PFSK-1 (cell line): ENCODE measurements around the gene ATG16L2.

ENCODE experiments used
- FOXP2 ChIP-seq: optimal IDR thresholded peaks from 2 replicates; pipeline ENCODE3; 2011; ENCODE audit warnings: borderline replicate concordance, control low read depth, inconsistent platforms; ENCODE audit not compliant: insufficient read depth; ENCODE audit errors: extremely low read length, extremely low read depth
- POLR2AphosphoS5 ChIP-seq: IDR thresholded peaks from 2 replicates; pipeline ENCODE4 v1.6.1; 2012; ENCODE audit warnings: low read depth, mild to moderate bottlenecking, control low read depth, low read length, moderate library complexity
- SIN3A ChIP-seq: IDR thresholded peaks from 2 replicates; pipeline ENCODE4 v1.6.1; 2012; ENCODE audit warnings: mild to moderate bottlenecking, low read length, moderate library complexity, borderline replicate concordance; ENCODE audit not compliant: insufficient read depth
- TAF1 ChIP-seq: IDR thresholded peaks from 2 replicates; pipeline ENCODE4 v1.6.1; 2012; ENCODE audit warnings: low read length, control low read depth, borderline replicate concordance; ENCODE audit not compliant: insufficient read depth
- TF ChIP-seq, protein P1 (sequence below), 2 experiments: IDR thresholded peaks; 2 replicates each; pipeline versions ENCODE4 v1.6.1 to v1.8.0; 2011 to 2012; ENCODE audit warnings: low read depth in 2 of 2, low read length in 2 of 2, control low read depth in 1 of 2, inconsistent platforms in 1 of 2, mild to moderate bottlenecking in 1 of 2, moderate library complexity in 1 of 2; ENCODE audit not compliant: insufficient read depth in 1 of 2

DNA sequence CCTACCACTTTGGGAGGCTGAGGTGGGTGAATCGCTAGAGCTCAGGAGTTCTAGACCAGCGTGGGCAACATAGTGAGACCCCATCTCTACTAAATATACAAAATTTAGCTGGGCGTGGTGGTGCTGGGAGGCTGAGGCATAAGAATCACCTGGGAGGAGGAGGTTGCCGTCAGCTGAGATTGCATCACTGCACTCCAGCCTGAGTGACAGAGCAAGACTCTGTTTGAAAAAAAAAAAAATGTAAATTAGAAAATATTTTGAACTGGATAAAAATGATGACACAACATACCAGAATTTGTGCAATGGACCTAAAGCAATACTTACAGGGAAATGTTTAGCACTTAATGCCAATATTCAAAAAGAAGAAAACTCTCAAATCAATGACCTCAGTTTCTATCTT lies 46.4 kb downstream of the ATG16L2 start:
- TF ChIP-seq POLR2AphosphoS5 (no peak), TAF1 (no peak), SIN3A (no peak), FOXP2 (no peak)
- TF ChIP-seq, protein P1, sequence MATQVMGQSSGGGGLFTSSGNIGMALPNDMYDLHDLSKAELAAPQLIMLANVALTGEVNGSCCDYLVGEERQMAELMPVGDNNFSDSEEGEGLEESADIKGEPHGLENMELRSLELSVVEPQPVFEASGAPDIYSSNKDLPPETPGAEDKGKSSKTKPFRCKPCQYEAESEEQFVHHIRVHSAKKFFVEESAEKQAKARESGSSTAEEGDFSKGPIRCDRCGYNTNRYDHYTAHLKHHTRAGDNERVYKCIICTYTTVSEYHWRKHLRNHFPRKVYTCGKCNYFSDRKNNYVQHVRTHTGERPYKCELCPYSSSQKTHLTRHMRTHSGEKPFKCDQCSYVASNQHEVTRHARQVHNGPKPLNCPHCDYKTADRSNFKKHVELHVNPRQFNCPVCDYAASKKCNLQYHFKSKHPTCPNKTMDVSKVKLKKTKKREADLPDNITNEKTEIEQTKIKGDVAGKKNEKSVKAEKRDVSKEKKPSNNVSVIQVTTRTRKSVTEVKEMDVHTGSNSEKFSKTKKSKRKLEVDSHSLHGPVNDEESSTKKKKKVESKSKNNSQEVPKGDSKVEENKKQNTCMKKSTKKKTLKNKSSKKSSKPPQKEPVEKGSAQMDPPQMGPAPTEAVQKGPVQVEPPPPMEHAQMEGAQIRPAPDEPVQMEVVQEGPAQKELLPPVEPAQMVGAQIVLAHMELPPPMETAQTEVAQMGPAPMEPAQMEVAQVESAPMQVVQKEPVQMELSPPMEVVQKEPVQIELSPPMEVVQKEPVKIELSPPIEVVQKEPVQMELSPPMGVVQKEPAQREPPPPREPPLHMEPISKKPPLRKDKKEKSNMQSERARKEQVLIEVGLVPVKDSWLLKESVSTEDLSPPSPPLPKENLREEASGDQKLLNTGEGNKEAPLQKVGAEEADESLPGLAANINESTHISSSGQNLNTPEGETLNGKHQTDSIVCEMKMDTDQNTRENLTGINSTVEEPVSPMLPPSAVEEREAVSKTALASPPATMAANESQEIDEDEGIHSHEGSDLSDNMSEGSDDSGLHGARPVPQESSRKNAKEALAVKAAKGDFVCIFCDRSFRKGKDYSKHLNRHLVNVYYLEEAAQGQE (IDR thresholded peaks at IDR 0.05; ENCODE audit: insufficient read depth in 1 of 2, low read depth in 2 of 2, low read length in 2 of 2) = no peak
